ENCODE results near the gene PLAAT1. TPM values are rescaled to one million over a fixed set of nuclear protein-coding genes. Genes with fewer than 3 reads are reported as not detected.

The PLAAT1 gene
- total RNA-seq, 1 donor from 2014 or later, result 3.0 TPM

DNA sequence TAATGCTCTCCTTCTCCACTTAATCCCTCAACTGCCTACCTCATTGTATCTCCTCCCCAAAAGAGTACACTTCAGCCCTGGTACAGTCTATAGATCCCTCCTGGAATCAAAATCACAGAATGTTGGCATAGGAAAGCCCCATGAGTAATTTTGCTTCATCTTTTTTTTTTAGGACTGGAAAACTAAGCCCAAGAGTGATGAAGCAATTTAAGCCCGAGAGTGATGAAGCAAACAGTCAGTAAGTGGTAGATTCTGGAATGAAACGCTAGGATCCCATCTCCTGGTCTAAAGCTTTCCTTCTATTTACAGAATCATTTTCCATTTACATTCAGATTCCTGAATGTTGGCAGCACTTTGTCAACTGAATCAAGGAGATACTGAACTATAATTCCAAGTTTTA lies 29.8 kb upstream of the PLAAT1 start:
- Mint-ChIP-seq H3K4me1 (ENCODE audit: unreplicated experiment) (peaks cover 8% of the 10 kb centered on the region), H3K27ac (no peak overlapping the region), H3K4me3 (no peak overlapping the region), H3K9me3 (peaks cover 7% of the 10 kb centered on the region), H3K27me3 (no peaks in the 10 kb centered on the region), H3K36me3 (no peaks in the 10 kb centered on the region)
- TF ChIP-seq, protein P1, sequence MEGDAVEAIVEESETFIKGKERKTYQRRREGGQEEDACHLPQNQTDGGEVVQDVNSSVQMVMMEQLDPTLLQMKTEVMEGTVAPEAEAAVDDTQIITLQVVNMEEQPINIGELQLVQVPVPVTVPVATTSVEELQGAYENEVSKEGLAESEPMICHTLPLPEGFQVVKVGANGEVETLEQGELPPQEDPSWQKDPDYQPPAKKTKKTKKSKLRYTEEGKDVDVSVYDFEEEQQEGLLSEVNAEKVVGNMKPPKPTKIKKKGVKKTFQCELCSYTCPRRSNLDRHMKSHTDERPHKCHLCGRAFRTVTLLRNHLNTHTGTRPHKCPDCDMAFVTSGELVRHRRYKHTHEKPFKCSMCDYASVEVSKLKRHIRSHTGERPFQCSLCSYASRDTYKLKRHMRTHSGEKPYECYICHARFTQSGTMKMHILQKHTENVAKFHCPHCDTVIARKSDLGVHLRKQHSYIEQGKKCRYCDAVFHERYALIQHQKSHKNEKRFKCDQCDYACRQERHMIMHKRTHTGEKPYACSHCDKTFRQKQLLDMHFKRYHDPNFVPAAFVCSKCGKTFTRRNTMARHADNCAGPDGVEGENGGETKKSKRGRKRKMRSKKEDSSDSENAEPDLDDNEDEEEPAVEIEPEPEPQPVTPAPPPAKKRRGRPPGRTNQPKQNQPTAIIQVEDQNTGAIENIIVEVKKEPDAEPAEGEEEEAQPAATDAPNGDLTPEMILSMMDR (conservative IDR thresholded peaks at IDR 0.05), result no peak
- no peak for DNase-seq (ENCODE audit: extremely low spot score, unreplicated experiment)

DNA sequence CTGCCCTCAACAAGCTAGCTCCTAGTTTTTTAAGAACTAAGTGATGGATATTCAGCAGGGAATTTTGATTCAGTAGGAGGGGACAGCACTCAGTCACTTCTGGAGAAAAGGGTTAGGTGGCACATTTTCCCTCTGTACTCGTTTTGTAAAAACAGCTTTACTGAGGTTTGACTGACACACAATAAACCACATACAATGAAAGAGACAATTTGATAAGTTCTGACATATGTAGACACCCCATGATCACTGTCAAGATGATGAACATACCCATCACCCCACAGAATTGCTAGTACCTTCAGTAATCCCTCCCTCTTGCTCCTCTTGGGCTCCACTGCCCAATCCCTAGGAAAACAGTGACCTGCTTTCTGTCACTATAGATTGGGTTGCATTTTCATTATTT lies 29.0 kb upstream of the PLAAT1 start:
- TF ChIP-seq, protein P1 (conservative IDR thresholded peaks at IDR 0.05), result no peak
- DNase-seq (ENCODE audit: extremely low spot score, unreplicated experiment), result no peak
- Mint-ChIP-seq H3K4me1 (ENCODE audit: unreplicated experiment) (peaks cover 8% of the 10 kb centered on the region), H3K27ac (no peak overlapping the region), H3K36me3 (no peaks in the 10 kb centered on the region), H3K9me3 (peaks cover 7% of the 10 kb centered on the region), H3K4me3 (no peak overlapping the region), H3K27me3 (no peaks in the 10 kb centered on the region)

DNA sequence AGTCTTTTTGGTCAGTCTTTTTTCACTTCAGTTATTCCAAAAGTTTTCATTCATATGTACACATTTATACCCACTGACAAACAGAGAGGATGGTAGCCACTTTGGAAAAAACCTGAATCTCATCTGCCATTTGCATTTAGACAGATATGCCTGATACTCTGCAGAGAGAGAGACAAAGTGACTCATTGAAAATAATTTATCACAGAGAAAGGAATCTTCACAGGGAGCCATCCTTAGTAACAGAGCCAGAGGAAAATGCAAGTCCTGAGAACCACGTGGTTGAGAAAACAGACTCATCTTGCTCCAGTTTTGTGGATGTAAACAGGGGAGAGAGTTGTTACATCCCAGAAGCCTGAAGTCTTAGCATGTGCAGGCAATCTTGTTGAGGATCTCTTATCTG lies 28.2 kb upstream of the PLAAT1 start:
- Mint-ChIP-seq H3K4me3 (no peak overlapping the region), H3K27me3 (no peaks in the 10 kb centered on the region)

DNA sequence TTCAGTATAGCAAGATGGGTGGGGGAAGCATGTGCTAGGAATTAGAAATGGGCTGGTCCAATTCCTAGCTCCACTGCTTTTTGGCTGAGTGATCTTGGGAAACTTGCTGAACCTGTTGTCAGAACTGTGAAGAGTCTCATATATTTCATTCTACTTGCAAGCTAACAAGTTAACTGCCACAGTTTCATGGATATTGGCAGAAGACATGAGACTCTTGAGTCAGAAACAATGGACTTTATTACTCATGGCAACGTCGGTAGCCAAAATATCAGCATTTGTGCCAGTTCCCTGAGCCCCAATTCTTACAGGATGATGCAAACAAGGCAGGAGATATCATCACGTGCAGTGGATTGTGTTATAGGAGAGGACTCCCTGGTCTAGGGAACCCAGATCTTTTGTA lies 26.6 kb upstream of the PLAAT1 start:
- no peak for DNase-seq (ENCODE audit: extremely low spot score, unreplicated experiment)
- H3K27ac Mint-ChIP-seq, result peak overlapping the region; percentile 42
- peak overlapping the region; percentile 42 for H3K4me3 Mint-ChIP-seq
- no peaks in the 10 kb centered on the region for H3K36me3 Mint-ChIP-seq
- no peaks in the 10 kb centered on the region for H3K27me3 Mint-ChIP-seq
- H3K9me3 Mint-ChIP-seq, result peaks cover 7% of the 10 kb centered on the region
- TF ChIP-seq, protein P1 (conservative IDR thresholded peaks at IDR 0.05), result no peak
- H3K4me1 Mint-ChIP-seq (ENCODE audit: unreplicated experiment), result no peaks in the 10 kb centered on the region

More for the DNA sequence above, 28.2 kb upstream of the PLAAT1 start:
- peaks cover 7% of the 10 kb centered on the region for H3K9me3 Mint-ChIP-seq
- H3K36me3 Mint-ChIP-seq, result no peaks in the 10 kb centered on the region
- DNase-seq (ENCODE audit: extremely low spot score, unreplicated experiment), result no peak
- TF ChIP-seq, protein P1 (conservative IDR thresholded peaks at IDR 0.05), result no peak
- H3K27ac Mint-ChIP-seq, result no peak overlapping the region
- H3K4me1 Mint-ChIP-seq (ENCODE audit: unreplicated experiment), result peaks cover under 1% of the 10 kb centered on the region

DNA sequence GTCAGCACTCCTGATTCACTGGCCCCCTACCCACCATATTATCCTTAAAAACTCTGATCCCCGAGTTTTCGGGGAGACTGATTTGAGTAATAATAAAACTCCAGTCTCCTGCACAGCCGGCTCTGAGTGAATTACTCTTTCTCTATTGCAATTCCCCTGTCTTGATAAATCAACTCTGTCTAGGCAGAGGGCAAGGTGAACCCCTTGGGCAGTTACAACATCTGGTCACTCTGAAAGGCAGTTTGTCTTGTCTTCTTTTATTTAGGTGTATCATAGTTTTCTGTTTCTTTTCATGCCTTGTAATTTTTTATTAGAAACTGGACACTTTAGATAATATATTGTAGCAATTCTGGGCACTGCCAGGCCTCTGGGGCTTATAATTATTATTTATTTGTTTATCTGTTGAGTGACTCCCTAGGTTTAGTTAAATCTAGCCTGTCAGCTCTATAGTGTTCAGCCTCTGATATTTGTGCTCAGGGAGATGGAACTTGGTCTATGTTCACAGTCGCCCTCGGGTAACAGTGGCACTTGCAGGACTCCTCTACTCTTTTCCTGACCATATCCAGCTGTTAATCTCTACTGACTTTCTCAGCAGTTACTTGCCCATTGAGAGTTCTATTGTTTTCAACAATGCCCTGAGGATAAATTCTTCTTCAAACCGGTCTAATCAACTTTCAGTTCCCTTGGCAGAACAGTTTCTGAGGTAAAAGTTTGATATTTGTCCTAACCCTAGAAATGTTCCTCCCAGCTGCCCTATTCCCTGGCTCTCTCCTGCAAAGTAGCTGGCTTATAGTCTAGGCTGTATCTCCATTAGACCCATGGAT lies 15.5 kb upstream of the PLAAT1 start:
- Mint-ChIP-seq H3K9me3 (no peaks in the 10 kb centered on the region), H3K4me3 (no peak overlapping the region), H3K27me3 (peaks cover 5% of the 10 kb centered on the region), H3K36me3 (no peaks in the 10 kb centered on the region), H3K4me1 (ENCODE audit: unreplicated experiment) (peaks cover 11% of the 10 kb centered on the region), H3K27ac (no peak overlapping the region)
- TF ChIP-seq, protein P1 (conservative IDR thresholded peaks at IDR 0.05), result no peak
- no peak for DNase-seq (ENCODE audit: extremely low spot score, unreplicated experiment)

All from type B pancreatic cell (in vitro differentiated cells).